GM18498 (cell line): ENCODE data around the gene ERC2.
"Not testable (repeated sequence)": the region's sequence is repeated elsewhere in the genome, so short reads cannot be mapped to it uniquely, and the experiment has no call there.

Experiments
- ATAC-seq: cut with Tn5 transposase; IDR thresholded peaks from one replicate; pipeline ENCODE4 v1.9.1; 2021; ENCODE audit warnings: mild to moderate bottlenecking, moderate library complexity; ENCODE audit not compliant: unreplicated experiment

The ERC2 gene

GRCh38 chr3:56015374-56015773 lies 452.9 kb downstream of the ERC2 start:
- ATAC-seq, result not testable (repeated sequence)

GRCh38 chr3:56012721-56013120 lies 455.5 kb downstream of the ERC2 start:
- no peak for ATAC-seq

DNA sequence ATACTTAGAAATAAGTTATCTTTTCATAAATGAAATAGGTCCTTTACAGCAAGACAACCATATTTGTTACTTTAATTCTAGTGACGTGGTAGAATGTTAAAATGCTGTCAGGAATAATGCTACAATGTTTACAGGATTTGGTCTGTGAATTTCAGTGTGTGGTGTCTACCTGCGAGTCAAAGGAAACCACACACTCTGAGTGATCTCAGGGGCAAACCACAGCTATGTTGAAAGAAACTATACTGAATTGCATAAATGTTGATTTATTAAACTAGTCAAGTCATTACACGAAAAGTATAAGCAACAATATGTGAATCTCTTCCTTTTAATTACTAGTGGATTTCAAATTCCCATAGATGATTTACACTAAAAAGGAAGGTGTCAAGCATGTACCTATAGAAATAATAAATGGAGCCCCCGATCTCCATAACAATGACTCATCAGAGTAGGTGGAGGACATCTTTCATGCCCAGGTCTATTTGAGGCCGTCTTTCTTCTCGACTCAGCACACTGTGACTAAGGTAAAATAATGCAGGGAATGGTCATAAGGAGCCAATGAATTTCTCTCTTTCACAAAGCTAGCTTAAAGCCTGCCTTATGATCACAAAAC lies 463.0 kb downstream of the ERC2 start:
- no peak for ATAC-seq

GRCh38 chr3:56003129-56003528 lies 465.1 kb downstream of the ERC2 start:
- ATAC-seq, result no peak

GRCh38 chr3:56001991-56002390 lies 466.3 kb downstream of the ERC2 start:
- ATAC-seq, result no peak

GRCh38 chr3:56001537-56001936 lies 466.7 kb downstream of the ERC2 start:
- ATAC-seq, result no peak

GRCh38 chr3:55989366-55989765 lies 478.9 kb downstream of the ERC2 start:
- ATAC-seq, result no peak

GRCh38 chr3:55988905-55989304 lies 479.4 kb downstream of the ERC2 start:
- no peak for ATAC-seq

DNA sequence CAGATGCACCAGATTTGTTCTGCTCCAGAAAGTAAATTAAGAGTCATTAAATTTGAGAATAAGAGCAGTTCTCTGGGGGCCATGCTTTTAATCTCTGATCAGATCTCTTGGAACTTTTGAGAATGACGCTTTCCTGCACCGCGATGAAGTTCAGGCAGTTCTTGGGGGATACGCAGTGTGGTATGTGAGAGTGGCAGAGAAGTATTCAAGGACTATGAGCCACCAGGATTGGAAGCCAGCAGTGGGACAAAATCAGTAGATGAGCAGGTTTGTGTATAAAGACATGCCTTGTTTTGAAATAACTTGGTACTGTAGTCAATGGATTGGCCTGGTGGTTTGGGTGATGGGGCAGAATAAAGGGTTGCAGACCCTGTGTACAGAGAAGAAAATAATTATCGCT lies 483.6 kb downstream of the ERC2 start:
- ATAC-seq, result no peak

GRCh38 chr3:55978953-55979352 lies 489.3 kb downstream of the ERC2 start:
- no peak for ATAC-seq

DNA sequence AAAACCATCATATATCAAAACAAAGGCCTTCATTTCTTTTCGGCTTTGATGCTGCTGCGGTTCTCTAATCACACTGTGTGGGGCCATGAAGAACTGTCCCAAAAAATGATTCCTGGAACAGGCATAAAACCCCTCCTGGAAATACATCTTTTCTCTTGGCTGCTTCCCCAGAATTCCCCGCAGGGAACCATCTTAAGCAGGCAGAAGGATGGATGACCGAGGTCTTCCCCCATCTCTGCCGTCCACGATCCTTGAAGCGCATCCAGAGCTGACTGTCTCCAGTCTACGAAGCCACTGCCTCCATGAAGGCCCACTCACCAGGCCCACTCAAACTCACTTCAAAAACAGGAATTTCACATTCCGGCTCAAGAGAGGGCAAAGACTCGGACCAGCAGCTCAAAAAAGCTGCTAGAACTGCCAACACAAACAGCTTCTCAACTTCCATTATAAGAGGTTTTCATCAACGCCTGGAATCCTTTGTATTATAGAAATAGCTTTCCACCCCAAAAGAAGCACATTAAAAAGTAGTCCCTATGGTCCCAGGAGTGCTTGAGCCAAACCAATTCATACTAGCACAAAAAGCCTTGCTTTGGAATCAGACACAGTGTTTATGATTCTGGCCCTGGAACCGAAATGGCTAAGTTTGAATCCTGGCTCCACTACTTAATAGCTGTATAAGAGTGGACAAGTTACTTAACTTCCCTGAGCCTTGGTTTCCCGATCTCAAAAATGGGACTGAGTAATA lies 493.7 kb downstream of the ERC2 start:
- no peak for ATAC-seq

DNA sequence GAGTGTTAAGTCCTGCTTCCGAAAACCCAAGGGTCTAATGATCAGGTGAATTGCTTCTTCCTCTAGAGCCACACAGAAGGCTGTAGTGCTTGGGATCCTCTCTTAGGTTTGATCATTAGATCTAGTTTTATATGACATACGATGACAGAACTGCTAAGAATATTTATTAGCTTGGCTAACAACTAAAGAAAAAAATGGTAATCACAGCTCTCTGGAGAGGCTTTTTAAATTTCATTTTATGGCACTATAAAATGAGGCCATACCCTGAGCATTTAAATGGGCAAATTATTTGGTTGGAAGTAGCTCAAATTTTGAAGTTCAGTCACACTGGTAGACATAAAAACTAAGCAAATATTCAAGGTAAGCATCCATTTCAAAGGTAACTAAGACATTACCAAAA lies 498.6 kb downstream of the ERC2 start:
- ATAC-seq, result no peak

GRCh38 chr3:55968331-55968730 lies 499.9 kb downstream of the ERC2 start:
- no peak for ATAC-seq

DNA sequence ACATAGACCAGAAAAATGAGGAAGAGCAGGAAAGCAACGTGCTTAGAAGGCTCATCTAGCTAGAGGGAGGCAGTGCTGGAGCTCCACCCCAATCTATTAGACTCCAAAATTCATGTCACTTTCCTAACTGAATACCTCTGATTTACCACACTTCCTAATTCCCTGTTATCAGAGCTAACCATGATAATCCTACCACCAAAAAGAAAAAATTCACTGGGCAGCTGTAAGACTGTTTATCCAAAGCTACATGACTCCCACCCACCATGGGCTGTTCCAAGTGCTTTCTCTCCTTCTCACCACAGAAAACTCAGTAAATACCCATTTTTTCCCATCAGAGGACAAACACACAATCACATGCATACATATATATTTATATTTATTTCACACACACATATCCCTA lies 501.7 kb downstream of the ERC2 start:
- ATAC-seq, result no peak

DNA sequence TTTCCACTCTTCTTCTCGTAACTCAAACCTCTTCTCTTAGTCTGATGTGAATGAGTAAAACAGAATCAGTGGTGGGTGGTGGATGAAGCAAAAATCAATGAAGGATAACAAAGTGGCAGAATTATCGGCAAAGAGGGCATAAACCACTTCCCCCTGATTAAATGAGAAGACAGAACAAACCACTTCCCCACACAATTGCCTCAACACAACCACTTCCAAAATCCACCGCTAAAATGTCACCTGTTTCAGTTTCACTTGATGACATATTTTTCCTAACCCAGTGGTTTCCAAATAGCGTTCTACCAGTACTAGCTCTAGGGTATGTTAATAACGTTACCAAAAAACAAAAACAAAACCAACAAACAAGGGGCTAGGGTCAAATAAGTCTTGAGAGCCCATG lies 502.5 kb downstream of the ERC2 start:
- no peak for ATAC-seq

GRCh38 chr3:55964491-55964985 lies 503.7 kb downstream of the ERC2 start:
- ATAC-seq, result no peak

GRCh38 chr3:55963601-55964000 lies 504.7 kb downstream of the ERC2 start:
- no peak for ATAC-seq

- ATAC-seq, result no peak
Measured at GRCh38 chr3:55959471-55960080, 508.7 kb downstream of the ERC2 start.

DNA sequence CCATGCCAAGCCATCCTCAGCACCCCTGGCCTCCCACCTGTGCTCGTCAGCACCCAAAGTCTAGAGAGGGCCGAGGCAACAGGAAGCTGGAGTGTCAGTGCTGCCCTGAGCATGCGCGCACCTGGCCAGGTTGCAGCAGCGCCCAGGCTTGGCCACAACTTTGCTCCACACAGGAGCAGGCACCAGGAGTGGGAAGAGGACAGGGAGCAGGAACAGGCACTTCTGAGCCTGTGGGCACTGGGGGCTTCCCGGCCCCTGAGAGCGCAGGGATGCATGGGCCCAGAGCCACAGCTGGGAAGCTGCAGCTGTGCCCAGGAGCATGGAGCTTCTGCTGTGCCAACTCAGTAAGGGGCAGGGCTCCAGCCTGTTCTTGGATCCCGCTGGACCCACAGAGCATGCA lies 509.7 kb downstream of the ERC2 start:
- ATAC-seq, result no peak

DNA sequence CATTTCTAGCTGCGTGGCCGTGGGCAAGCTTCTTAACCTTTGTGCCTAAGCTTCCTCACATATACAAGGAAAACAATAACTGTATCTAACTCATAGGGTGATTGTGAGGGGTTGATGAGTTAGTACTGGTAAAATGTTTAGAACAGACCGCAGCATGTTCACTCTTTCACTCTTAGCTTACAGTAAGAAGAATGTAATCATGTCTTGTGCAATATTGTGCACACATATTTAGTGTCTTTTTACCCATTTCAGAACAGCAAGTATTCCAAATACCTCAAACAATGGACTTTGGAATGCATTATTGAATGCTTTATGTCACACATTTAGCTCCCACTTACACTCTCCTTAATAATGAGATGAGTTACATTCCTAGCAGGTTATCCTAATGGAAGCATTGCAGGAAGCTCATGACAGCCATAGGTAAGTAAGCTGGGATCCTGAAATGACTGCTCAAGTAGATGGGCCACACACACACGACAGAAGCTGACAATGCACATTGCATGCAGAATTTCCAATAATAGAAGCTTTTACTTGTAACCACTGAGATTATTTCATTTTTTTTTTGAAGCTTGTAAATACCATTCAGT lies 512.3 kb downstream of the ERC2 start:
- ATAC-seq, result no peak

GRCh38 chr3:55951388-55951787 lies 516.9 kb downstream of the ERC2 start:
- no peak for ATAC-seq

DNA sequence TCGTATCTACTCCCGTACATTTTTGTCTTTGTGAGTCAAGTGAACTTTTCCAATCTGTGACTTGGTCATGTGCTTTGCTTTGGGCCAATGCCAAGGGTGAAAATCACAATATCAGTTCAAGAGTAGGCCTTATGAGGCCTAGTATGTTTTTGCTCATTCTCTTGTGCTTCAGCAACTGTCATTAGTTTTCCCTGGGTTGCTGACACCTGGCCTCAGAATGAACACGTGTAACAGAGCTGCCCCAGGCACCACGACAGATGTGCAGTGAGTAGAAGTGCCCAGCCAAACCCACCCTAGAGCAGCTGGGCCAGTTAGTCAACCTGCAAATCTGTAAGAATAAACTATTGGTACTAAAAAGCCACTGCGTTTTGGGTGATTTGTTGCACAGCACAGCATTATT lies 520.9 kb downstream of the ERC2 start:
- ATAC-seq, result no peak
